Measurements from ENCODE around the gene AMOTL2. TPM values are rescaled to one million over a fixed set of nuclear protein-coding genes. Genes with fewer than 3 reads are reported as not detected.

Gene AMOTL2
- total and polyA plus RNA-seq, 8 donors, result 23.8 to 106 (median 47.6) TPM

GRCh38 chr3:134395103-134395502 is 20.9 kb upstream of the AMOTL2 start:
- ATAC-seq, result no peak
- Histone ChIP-seq H3K36me3 (no peaks in the 10 kb centered on the region), H3K4me3 (no peak overlapping the region), H3K9me3 (no peaks in the 10 kb centered on the region), H3K27ac (no peak overlapping the region), H3K27me3 (no peaks in the 10 kb centered on the region), H3K4me1 (peaks cover 0 to 5% of the 10 kb centered on the region in 2 donors)
- no peak for TF ChIP-seq CTCF (IDR thresholded peaks at IDR 0.05)
- intact Hi-C loops (cut with DNase I), result no loop called here
- no peak for DNase-seq

- H3K27me3 ChIP-seq, result no peaks in the 10 kb centered on the region
- H3K36me3 ChIP-seq, result no peaks in the 10 kb centered on the region
- no peak for ATAC-seq
Observed at GRCh38 chr3:134394380-134394779, 20.1 kb upstream of the AMOTL2 start.

GRCh38 chr3:134393074-134393473 is 18.8 kb upstream of the AMOTL2 start:
- Histone ChIP-seq H3K4me1 (peaks cover 0 to 5% of the 10 kb centered on the region in 2 donors), H3K36me3 (no peaks in the 10 kb centered on the region), H3K27me3 (no peaks in the 10 kb centered on the region), H3K9me3 (no peaks in the 10 kb centered on the region), H3K4me3 (no peak overlapping the region), H3K27ac (no peak overlapping the region)
- intact Hi-C loops (cut with DNase I), result no loop called here
- no peak for TF ChIP-seq CTCF (IDR thresholded peaks at IDR 0.05)
- DNase-seq, result no peak
- ATAC-seq, result no peak

More at GRCh38 chr3:134394380-134394779, 20.1 kb upstream of the AMOTL2 start:
- intact Hi-C loops (cut with DNase I), result no loop called here
- Histone ChIP-seq H3K4me3 (no peak overlapping the region), H3K4me1 (peaks cover 0 to 5% of the 10 kb centered on the region in 2 donors), H3K27ac (no peak overlapping the region), H3K9me3 (no peaks in the 10 kb centered on the region)
- no peak for DNase-seq
- TF ChIP-seq CTCF (IDR thresholded peaks at IDR 0.05), result no peak

GRCh38 chr3:134392336-134392983 is 18.2 kb upstream of the AMOTL2 start:
- ATAC-seq (peak; percentile 57), DNase-seq (peak in 2 of 4 donors; percentile 80 to 85)
- Histone ChIP-seq H3K4me1 (peaks cover 0 to 5% of the 10 kb centered on the region in 2 donors), H3K4me3 (no peak overlapping the region), H3K27ac (no peak overlapping the region), H3K9me3 (no peaks in the 10 kb centered on the region), H3K27me3 (no peaks in the 10 kb centered on the region), H3K36me3 (no peaks in the 10 kb centered on the region)
- intact Hi-C loops (cut with DNase I), result no loop called here
- TF ChIP-seq CTCF (IDR thresholded peaks at IDR 0.05), result no peak

GRCh38 chr3:134389865-134390264 is 15.6 kb upstream of the AMOTL2 start:
- no peaks in the 10 kb centered on the region for H3K9me3 ChIP-seq
- intact Hi-C loops (cut with DNase I), result no loop called here
- TF ChIP-seq CTCF (IDR thresholded peaks at IDR 0.05), result no peak
- no peaks in the 10 kb centered on the region for H3K36me3 ChIP-seq
- DNase-seq (no peak), ATAC-seq (no peak)
- no peaks in the 10 kb centered on the region for H3K27me3 ChIP-seq
- no peak overlapping the region for H3K4me3 ChIP-seq
- H3K27ac ChIP-seq, result no peak overlapping the region
- peaks cover 0 to 5% of the 10 kb centered on the region in 2 donors for H3K4me1 ChIP-seq

All from left lung (tissue), 10 donors.